Spleen (tissue), 11 donors: ENCODE data around the gene PAX6. TPM values are rescaled to one million over a fixed set of nuclear protein-coding genes. Genes with fewer than 3 reads are reported as not detected.

Experiments
- DNase-seq: peaks from one replicate; pipeline ENCODE4 v3.0.0-alpha.2; 2020
- H3K27ac ChIP-seq, 8 donors: fragments of 200-600 bp; sonication (generic) in 7 of 8; 1 replicate in 4 of 8; 2 replicates in 4 of 8; pipeline versions ENCODE4 v1.5.0 to v1.8.0; 2016 to 2021; ENCODE audit warnings: inconsistent platforms in 4 of 8, mild to moderate bottlenecking in 4 of 8, moderate library complexity in 1 of 8
- H3K27me3 ChIP-seq, 7 donors: fragments of 200-600 bp; sonication (generic) in 6 of 7; replicated peaks in 1 of 7; 1 replicate in 4 of 7; 2 replicates in 3 of 7; pipeline versions ENCODE4 v1.5.0 to v1.8.0; 2016 to 2021; ENCODE audit warnings: inconsistent platforms in 3 of 7, mild to moderate bottlenecking in 1 of 7
- H3K36me3 ChIP-seq, 6 donors: fragments of 200-600 bp; sonication (generic) in 5 of 6; 1 replicate in 4 of 6; 2 replicates in 2 of 6; pipeline versions ENCODE4 v1.5.0 to v1.8.0; 2016 to 2021; ENCODE audit warnings: inconsistent platforms in 2 of 6
- H3K4me1 ChIP-seq, 6 donors: fragments of 200-600 bp; sonication (generic) in 5 of 6; 1 replicate in 3 of 6; 2 replicates in 3 of 6; pipeline versions ENCODE4 v1.5.0 to v1.8.0; 2016 to 2021; ENCODE audit warnings: inconsistent platforms in 3 of 6
- H3K4me3 ChIP-seq, 8 donors: fragments of 200-600 bp; sonication (generic) in 7 of 8; 1 replicate in 4 of 8; 2 replicates in 4 of 8; pipeline versions ENCODE4 v1.5.0 to v1.8.0; 2016 to 2021; ENCODE audit warnings: inconsistent platforms in 4 of 8, mild to moderate bottlenecking in 4 of 8, moderate library complexity in 2 of 8
- H3K9me3 ChIP-seq, 8 donors: fragments of 200-600 bp; sonication (generic) in 7 of 8; 1 replicate in 4 of 8; 2 replicates in 4 of 8; pipeline versions ENCODE4 v1.5.0 to v1.8.0; 2016 to 2021; ENCODE audit warnings: inconsistent platforms in 4 of 8
- CTCF ChIP-seq, 11 experiments: fragments of 200-600 bp in 7 of 11; fragments of 450-650 bp in 4 of 11; sonication (generic) in 4 of 11; IDR thresholded peaks in 8 of 11; conservative IDR thresholded peaks in 3 of 11; 1 replicate in 7 of 11; 2 replicates in 4 of 11; pipeline versions ENCODE4 v1.4.0 to v1.8.0; 2016 to 2021; ENCODE audit warnings: antibody characterized with exemption in 11 of 11, inconsistent platforms in 4 of 11, mild to moderate bottlenecking in 1 of 11
- POLR2A ChIP-seq, 3 donors: fragments of 450-650 bp; IDR thresholded peaks; one replicate each; pipeline ENCODE4 v1.5.1; 2017; ENCODE audit warnings: antibody characterized with exemption in 3 of 3, mild to moderate bottlenecking in 1 of 3
- POLR2AphosphoS5 ChIP-seq, 3 donors: sonication (generic); formaldehyde crosslinking; IDR thresholded peaks; one replicate each; pipeline ENCODE4 v1.5.1; 2017; ENCODE audit warnings: antibody characterized with exemption in 3 of 3
- WGBS, 5 donors: extraction: QIAGEN DNeasy Blood & Tissue Kit in 3 of 5; methylation state at CpG; one replicate each; pipeline versions ENCODE4 v1.1.5 to v1.1.7; 2013 to 2018; 5-methylcytosine and 5-hydroxymethylcytosine counted together
- intact Hi-C: fragments of 100-400 bp; cut with DNase I; formaldehyde crosslinking; loops from one replicate; pipeline ENCODE4 v1.15.0; 2023; ENCODE audit warnings: low total_unique reads
- polyA plus RNA-seq, 3 donors: library from polyadenylated mRNA; stranded (reverse); fragments of 200-250 nt; gene quantifications; one replicate each; pipeline ENCODE4 v1.2.1, GENCODE V29; 2013
- total RNA-seq, 7 donors: library from RNA; depleted of rRNA in 3 of 7; stranded (reverse); fragments of >200 nt in 3 of 7; fragmentation: NEBNext Ultra II Directional in 4 of 7; extraction: Animal tissue kit (Norgen Biotek cat#: 25700) in 4 of 7; gene quantifications; one replicate each; pipeline versions ENCODE4 v1.1.0 to v1.2.1, GENCODE V29; 2016 to 2021
- donor health status: healthy with polysubstance abuse.
- donor health status: DM: no; HTN: no; CAD: no; lungs with moderate emphysema.
- donor health status: DM: no; HTN: no; CAD: no.
- donor health status: Bipolar disorder and iron deficiency.
- donor health status: healthy.
- donor health status: DM: no; HTN: no; CAD: no.
- donor health status: DM: yes; HTN: yes; CAD: no.

The PAX6 gene
- total and polyA plus RNA-seq, 10 donors, result 0.02 to 0.05 TPM; not detected in 8

GRCh38 chr11:31850365-31850764, 39.2 kb upstream of the PAX6 start:
- Histone ChIP-seq H3K4me3 (no peak overlapping the region), H3K9me3 (no peaks in the 10 kb centered on the region), H3K4me1 (no peaks in the 10 kb centered on the region), H3K27me3 (peaks cover 0 to 5% (median 0%) of the 10 kb centered on the region in 7 donors), H3K27ac (no peak overlapping the region), H3K36me3 (no peaks in the 10 kb centered on the region)
- 82 to 91% (median 83%) methylated on average over 4 of the region's 4 CpGs for WGBS, 5 donors
- TF ChIP-seq CTCF (IDR thresholded peaks at IDR 0.05 in 8 of 11, conservative IDR thresholded peaks at IDR 0.05 in 3 of 11), result no peak
- TF ChIP-seq POLR2A (IDR thresholded peaks at IDR 0.05), result no peak
- no peak for TF ChIP-seq POLR2AphosphoS5 (IDR thresholded peaks at IDR 0.05)
- no peak for DNase-seq
- intact Hi-C loops, result no loop called here

- Histone ChIP-seq H3K4me1 (no peaks in the 10 kb centered on the region), H3K36me3 (no peaks in the 10 kb centered on the region), H3K27me3 (peaks cover 0 to 16% (median 2%) of the 10 kb centered on the region in 7 donors), H3K9me3 (no peaks in the 10 kb centered on the region), H3K27ac (no peak overlapping the region), H3K4me3 (no peak overlapping the region)
- DNase-seq, result no peak
- intact Hi-C loops, result no loop called here
- TF ChIP-seq POLR2A (IDR thresholded peaks at IDR 0.05) (no peak), POLR2AphosphoS5 (IDR thresholded peaks at IDR 0.05) (no peak), CTCF (IDR thresholded peaks at IDR 0.05 in 8 of 11, conservative IDR thresholded peaks at IDR 0.05 in 3 of 11) (no peak)
- WGBS, 5 donors, result 75 to 81% (median 79%) methylated on average over 2 of the region's 2 CpGs
Measured at GRCh38 chr11:31847761-31848160, 36.6 kb upstream of the PAX6 start.

GRCh38 chr11:31845331-31845730, 34.2 kb upstream of the PAX6 start:
- H3K4me3 ChIP-seq, result no peak overlapping the region
- TF ChIP-seq CTCF (IDR thresholded peaks at IDR 0.05 in 8 of 11, conservative IDR thresholded peaks at IDR 0.05 in 3 of 11) (no peak), POLR2A (IDR thresholded peaks at IDR 0.05) (no peak), POLR2AphosphoS5 (IDR thresholded peaks at IDR 0.05) (no peak)
- peaks cover 0 to 39% (median 7%) of the 10 kb centered on the region in 7 donors for H3K27me3 ChIP-seq
- H3K36me3 ChIP-seq, result no peaks in the 10 kb centered on the region
- 76 to 91% (median 81%) methylated on average over 1 of the region's 1 CpG for WGBS, 5 donors
- H3K4me1 ChIP-seq, result no peaks in the 10 kb centered on the region
- intact Hi-C loops, result no loop called here
- no peak for DNase-seq
- no peaks in the 10 kb centered on the region for H3K9me3 ChIP-seq
- H3K27ac ChIP-seq, result no peak overlapping the region

- peaks cover 0 to 49% (median 7%) of the 10 kb centered on the region in 7 donors for H3K27me3 ChIP-seq
- no peak for DNase-seq
- H3K27ac ChIP-seq, result no peak overlapping the region
- H3K36me3 ChIP-seq, result no peaks in the 10 kb centered on the region
- H3K4me1 ChIP-seq, result no peaks in the 10 kb centered on the region
- 44 to 52% (median 50%) methylated on average over 6 of the region's 6 CpGs for WGBS, 5 donors
- TF ChIP-seq CTCF (IDR thresholded peaks at IDR 0.05 in 8 of 11, conservative IDR thresholded peaks at IDR 0.05 in 3 of 11) (no peak), POLR2A (IDR thresholded peaks at IDR 0.05) (no peak), POLR2AphosphoS5 (IDR thresholded peaks at IDR 0.05) (no peak)
- no peaks in the 10 kb centered on the region for H3K9me3 ChIP-seq
- intact Hi-C loops, result no loop called here
- H3K4me3 ChIP-seq, result no peak overlapping the region
Measured at GRCh38 chr11:31844351-31844750, 33.2 kb upstream of the PAX6 start.
